SH-SY5Y (cell line): Measurements from ENCODE around the gene C1QTNF12.

Experiments
- GATA2 ChIP-seq: IDR thresholded peaks from 2 replicates; pipeline ENCODE4 v1.6.1; 2011; ENCODE audit warnings: mild to moderate bottlenecking, low read depth, low read length
- GATA3 ChIP-seq: IDR thresholded peaks from 2 replicates; pipeline ENCODE4 v1.6.1; 2011; ENCODE audit warnings: low read depth, mild to moderate bottlenecking, low read length, moderate library complexity

- TF ChIP-seq GATA3: no peak
- no peak for TF ChIP-seq GATA2
These were observed 6.7 kb downstream of the C1QTNF12 start for GRCh38 chr1:1239614-1240347.
